K562 (cell line): ENCODE results near the gene C2CD4C. TPM values are rescaled to one million over a fixed set of nuclear protein-coding genes. Genes with fewer than 3 reads are reported as not detected.

Experiments
- ATAC-seq: fragments of 200-7000 bp; cut with Tn5 transposase; 3 replicates; pipeline ENCODE4 v1.9.1; 2020; ENCODE audit warnings: moderate library complexity
- BruUV-seq: library from RNA; stranded (reverse); fragments of 400-500 nt; replicated peaks from 2 replicates; lab custom pipeline; 2021; lab: Mats Ljungman, UMichigan
- CTCF ChIA-PET: fragments of 300-600 bp; formaldehyde crosslinking; extraction: SDS; loops from one replicate; lab custom pipeline; 2021; ENCODE audit warnings: low intra/inter-chr PET ratio; lab: Yijun Ruan, JAX
- POLR2A ChIA-PET: fragments of 300-600, 350-650 bp; sonication (Branson Sonifier 250); formaldehyde crosslinking; extraction: SDS; loops from one replicate; lab custom pipeline; 2021; ENCODE audit warnings: antibody characterized with exemption, inconsistent platforms; lab: Yijun Ruan, JAX
- DNase-seq, 4 experiments: peaks; one replicate each; pipeline versions ENCODE4 v3.0.0 to v3.0.0-alpha.2; 2011 to 2018; ENCODE audit warnings: low spot score in 3 of 4, mixed read lengths in 3 of 4; ENCODE audit errors: extremely low read depth in 1 of 4
- FAIRE-seq: peaks from 2 replicates; lab custom pipeline; 2011; peaks lifted over from hg19 to GRCh38; lab: Jason Lieb, UNC
- H2AFZ ChIP-seq: 2 replicates; pipeline ENCODE4 v1.6.0; 2011; ENCODE audit warnings: low read depth, low read length, control low read depth, inconsistent platforms
- H3K27ac ChIP-seq: fragments of 200-600 bp; 3 replicates; pipeline ENCODE4 v1.8.0; 2011; ENCODE audit warnings: low read depth, mild to moderate bottlenecking, control low read depth, inconsistent platforms, low read length, moderate library complexity, mixed read lengths; ENCODE audit errors: extremely low read depth
- H3K27me3 ChIP-seq, 2 experiments: fragments of 300-600 bp in 1 of 2; 2 replicates in 1 of 2; 3 replicates in 1 of 2; pipeline versions ENCODE4 v1.6.0 to v1.8.0; 2011; ENCODE audit warnings: inconsistent platforms in 2 of 2, low read length in 2 of 2, mild to moderate bottlenecking in 1 of 2, mixed read lengths in 1 of 2, moderate library complexity in 1 of 2; ENCODE audit not compliant: control insufficient read depth in 2 of 2, insufficient read depth in 2 of 2
- H3K36me3 ChIP-seq: fragments of 300-600 bp; 3 replicates; pipeline ENCODE4 v1.8.0; 2011; ENCODE audit warnings: mild to moderate bottlenecking, low read length, inconsistent platforms; ENCODE audit not compliant: control insufficient read depth, insufficient read depth
- H3K4me1 ChIP-seq, 2 experiments: fragments of 200-600 bp in 1 of 2; replicated peaks in 1 of 2; 2 replicates in 1 of 2; 3 replicates in 1 of 2; pipeline versions ENCODE4 v1.5.1 to v1.8.0; 2011; ENCODE audit warnings: inconsistent platforms in 2 of 2, low read length in 2 of 2, mild to moderate bottlenecking in 1 of 2, mixed read lengths in 1 of 2, moderate library complexity in 1 of 2; ENCODE audit not compliant: control insufficient read depth in 2 of 2, insufficient read depth in 2 of 2
- H3K4me2 ChIP-seq: 2 replicates; pipeline ENCODE4 v1.6.1; 2011; ENCODE audit warnings: low read length, control low read depth, inconsistent platforms, mixed read lengths; ENCODE audit not compliant: insufficient read depth
- H3K4me3 ChIP-seq: fragments of 200-600 bp; sonication (generic), shearing (Covaris generic); 2 replicates; pipeline ENCODE4 v1.5.1; 2016; ENCODE audit warnings: control low read depth, inconsistent platforms
- H3K79me2 ChIP-seq: fragments of 200-600 bp; 3 replicates; pipeline ENCODE4 v1.8.0; 2011; ENCODE audit warnings: low read length, inconsistent platforms; ENCODE audit not compliant: control insufficient read depth, insufficient read depth
- H3K9ac ChIP-seq, 2 experiments: 2 replicates each; pipeline versions ENCODE4 v1.6.0 to v1.6.1; 2011; ENCODE audit warnings: low read depth in 2 of 2, low read length in 2 of 2, control low read depth in 1 of 2, inconsistent platforms in 1 of 2, mild to moderate bottlenecking in 1 of 2, mixed read lengths in 1 of 2; ENCODE audit not compliant: insufficient read depth in 1 of 2
- H3K9me1 ChIP-seq: one replicate; pipeline ENCODE4 v1.6.0; 2011; ENCODE audit warnings: inconsistent platforms, mild to moderate bottlenecking, low read length, moderate library complexity; ENCODE audit not compliant: control insufficient read depth, insufficient read depth
- H3K9me3 ChIP-seq: replicated peaks from 2 replicates; pipeline ENCODE4 v1.5.1; 2011; ENCODE audit warnings: low read depth, low read length, inconsistent platforms; ENCODE audit not compliant: control insufficient read depth, insufficient read depth
- H4K20me1 ChIP-seq: replicated peaks from 2 replicates; pipeline ENCODE4 v1.6.1; 2011; ENCODE audit warnings: low read length, inconsistent platforms, mixed read lengths; ENCODE audit not compliant: control insufficient read depth, insufficient read depth
- BCL6 ChIP-seq: fragments of 250-450 bp; sonication (Bioruptor Pico); IDR thresholded peaks from 2 replicates; pipeline ENCODE4 v1.4.0; 2020
- CBX5 ChIP-seq: IDR thresholded peaks from 2 replicates; pipeline ENCODE4 v1.6.1; 2014; ENCODE audit warnings: low read depth, borderline replicate concordance
- CHD1 ChIP-seq: fragments of 200-600 bp; sonication (generic); IDR thresholded peaks from one replicate; pipeline ENCODE4 v1.6.1; 2012; ENCODE audit warnings: mild to moderate bottlenecking, moderate library complexity, low read length, inconsistent platforms
- CREB3 ChIP-seq: fragments of 450-650 bp; conservative IDR thresholded peaks from 2 replicates; pipeline ENCODE4 v1.6.1; 2016; ENCODE audit warnings: missing genetic modification characterization, low read depth, mild to moderate bottlenecking, missing compliant biosample characterization, moderate library complexity
- EWSR1 ChIP-seq: fragments of 450-650 bp; IDR thresholded peaks from 2 replicates; pipeline ENCODE4 v1.6.1; 2018; ENCODE audit warnings: borderline replicate concordance, mild to moderate bottlenecking, low read depth, moderate library complexity; ENCODE audit not compliant: partially characterized antibody
- FOXJ3 ChIP-seq: sonication (generic); formaldehyde crosslinking; IDR thresholded peaks from 2 replicates; pipeline ENCODE4 v1.4.0; 2020; ENCODE audit warnings: mild to moderate bottlenecking, missing genetic modification reagents
- NCOA1 ChIP-seq: fragments of 450-650 bp; IDR thresholded peaks from 2 replicates; pipeline ENCODE4 v1.6.1; 2016; ENCODE audit warnings: low read depth
- PCBP2 ChIP-seq: fragments of 200-400 bp; formaldehyde crosslinking; IDR thresholded peaks from 2 replicates; pipeline ENCODE4 v1.6.1; 2018; ENCODE audit warnings: low read length, low read depth, mild to moderate bottlenecking, moderate library complexity; ENCODE audit not compliant: poor library complexity, severe bottlenecking
- RBFOX2 ChIP-seq: fragments of 200-400 bp; formaldehyde crosslinking; IDR thresholded peaks from 2 replicates; pipeline ENCODE4 v1.6.1; 2017; ENCODE audit warnings: low read depth, mild to moderate bottlenecking, low read length, moderate library complexity
- SAP30 ChIP-seq: fragments of 200-600 bp; sonication (generic); IDR thresholded peaks from 2 replicates; pipeline ENCODE4 v1.6.1; 2012; ENCODE audit warnings: borderline replicate concordance, low read depth, mild to moderate bottlenecking, moderate library complexity, low read length, control low read depth, inconsistent platforms; ENCODE audit not compliant: insufficient read depth, poor library complexity, severe bottlenecking
- SRF ChIP-seq, 2 experiments: fragments of 250-450, 450-650 bp in 1 of 2; sonication (Bioruptor Pico) in 1 of 2; sonication (generic) in 1 of 2; formaldehyde crosslinking; IDR thresholded peaks; 2 replicates each; pipeline versions ENCODE4 v1.5.0 to v1.5.1; 2020 to 2022; ENCODE audit warnings: mild to moderate bottlenecking in 1 of 2, missing genetic modification reagents in 1 of 2
- TCF3 ChIP-seq: sonication (generic); formaldehyde crosslinking; IDR thresholded peaks from 2 replicates; pipeline ENCODE4 v1.4.0; 2020; ENCODE audit warnings: mild to moderate bottlenecking, missing genetic modification reagents
- ZNF318 ChIP-seq, 2 experiments: fragments of 450-650 bp; IDR thresholded peaks; 2 replicates each; pipeline ENCODE4 v1.6.1; 2016; ENCODE audit warnings: mild to moderate bottlenecking in 2 of 2, borderline replicate concordance in 1 of 2, low read depth in 1 of 2, moderate library complexity in 1 of 2
- ZNF436 ChIP-seq: fragments of 250-450, 450-650 bp; sonication (Bioruptor Pico); formaldehyde crosslinking; IDR thresholded peaks from 2 replicates; pipeline ENCODE4 v1.7.0; 2020; ENCODE audit warnings: mild to moderate bottlenecking
- WGBS: fragments of 100-300 bp; shearing (Covaris generic); methylation state at CpG from one replicate; pipeline ENCODE4 v1.1.6; 2016; ENCODE audit warnings: low coverage, mixed read lengths; ENCODE audit not compliant: insufficient coverage; ENCODE audit errors: missing lambda C conversion rate; 5-methylcytosine and 5-hydroxymethylcytosine counted together
- in situ Hi-C: fragments of 300-500 bp; cut with MboI; formaldehyde crosslinking; loops from 4 replicates; pipeline ENCODE4 v1.15.0; 2018; ENCODE audit warnings: inconsistent platforms, mixed read lengths
- intact Hi-C: fragments of 100-400 bp; cut with micrococcal nuclease; formaldehyde crosslinking; loops from 2 replicates; pipeline ENCODE4 v1.14.2; 2022
- polyA plus RNA-seq, 8 experiments: library from polyadenylated mRNA; depleted of rRNA in 4 of 8; stranded (reverse) in 5 of 8; unstranded in 3 of 8; fragments of >200 nt; fragmentation: Nextera tagmentation in 2 of 8; fragmentation: Illumina TruSeq in 1 of 8; extraction: Ambion mirVana in 2 of 8; extraction: Trizol in 1 of 8; gene quantifications; 2 replicates each; pipeline versions ENCODE4 v1.2.1 to v1.2.3, GENCODE V29; 2011 to 2014; ENCODE audit warnings: inconsistent platforms in 1 of 8, missing spikeins in 1 of 8
- total RNA-seq, 7 experiments: library from RNA; depleted of rRNA in 6 of 7; stranded (reverse); fragments of >200 nt in 6 of 7; fragmentation: Illumina TruSeq in 2 of 7; extraction: Trizol in 2 of 7; gene quantifications; 2 replicates each; pipeline versions ENCODE4 v1.2.1 to v1.2.3, GENCODE V29; 2011 to 2021; ENCODE audit warnings: low replicate concordance in 1 of 7

The C2CD4C gene
- total and polyA plus RNA-seq, 9 of the 15 experiments (the other 6 are each of a cell fraction or from before 2014, with no cell fraction given), result 0.01 to 0.07 TPM; not detected in 7

- no peak for ATAC-seq
- BruUV-seq, result no TSS peak
- H4K20me1 ChIP-seq, result no peaks in the 10 kb centered on the region
- H2AFZ ChIP-seq, result no peak overlapping the region
- H3K9me1 ChIP-seq, result no peaks in the 10 kb centered on the region
- DNase-seq, result no peak
- WGBS, result 12% methylated on average over 15 of the region's 15 CpGs
- CTCF ChIA-PET, result no interaction called here
- intact Hi-C loops (no loop called here), in situ Hi-C loops (no loop called here)
- H3K4me2 ChIP-seq, result no peak overlapping the region
- no peak for FAIRE-seq
- H3K9ac ChIP-seq, result no peak overlapping the region
- no peaks in the 10 kb centered on the region for H3K36me3 ChIP-seq
- peaks cover 0 to 11% of the 10 kb centered on the region in 2 experiments; a peak in 1 of 5 replicates for H3K4me1 ChIP-seq
- peaks cover 5 to 36% of the 10 kb centered on the region in 2 experiments; a peak in 3 of 5 replicates for H3K27me3 ChIP-seq
- H3K9me3 ChIP-seq, result peaks cover 2% of the 10 kb centered on the region
- no peaks in the 10 kb centered on the region for H3K79me2 ChIP-seq
- no peak overlapping the region for H3K4me3 ChIP-seq
- POLR2A ChIA-PET, result no interaction called here
- no peak overlapping the region for H3K27ac ChIP-seq
- TF ChIP-seq ZNF436 (CRISPR knock-in tag) (no peak), SAP30 (no peak), FOXJ3 (CRISPR knock-in tag) (no peak), RBFOX2 (no peak), CBX5 (no peak), CREB3 (tag) (no peak), EWSR1 (no peak), TCF3 (no peak), CHD1 (no peak), PCBP2 (no peak), ZNF318 (IDR thresholded peaks at IDR 0.05; ENCODE audit: borderline replicate concordance in 1 of 2, low read depth in 1 of 2) (no peak), NCOA1 (no peak), BCL6 (CRISPR knock-in tag) (no peak), SRF (CRISPR knock-in tag; IDR thresholded peaks at IDR 0.05) (no peak)
These were observed 19.2 kb upstream of the C2CD4C start for GRCh38 chr19:428149-428548.
